IMR-90 (cell line): ENCODE data around the gene AHNAK.

Experiments
- BHLHE40 ChIP-seq: fragments of 150-350 bp; IDR thresholded peaks from 2 replicates; pipeline ENCODE4 v1.6.1; 2016; ENCODE audit warnings: mild to moderate bottlenecking, low read depth, low read length
- FOS ChIP-seq: fragments of 150-350 bp; IDR thresholded peaks from 2 replicates; pipeline ENCODE4 v1.6.1; 2016; ENCODE audit warnings: low read depth, low read length
- MAFK ChIP-seq: IDR thresholded peaks from 2 replicates; pipeline ENCODE4 v1.6.1; 2012; ENCODE audit warnings: low read depth, low read length, improper control_type of control experiment
- MAZ ChIP-seq: IDR thresholded peaks from 2 replicates; pipeline ENCODE4 v1.6.1; 2012; ENCODE audit warnings: low read depth, mild to moderate bottlenecking, low read length, improper control_type of control experiment, moderate library complexity, borderline replicate concordance
- POLR2A ChIP-seq: IDR thresholded peaks from 2 replicates; pipeline ENCODE4 v1.6.1; 2012; ENCODE audit warnings: mild to moderate bottlenecking, low read depth, low read length
- RAD21 ChIP-seq: IDR thresholded peaks from 2 replicates; pipeline ENCODE4 v1.6.1; 2012; ENCODE audit warnings: low read length, improper control_type of control experiment
- RFX5 ChIP-seq: IDR thresholded peaks from 2 replicates; pipeline ENCODE4 v1.8.0; 2012; ENCODE audit warnings: low read depth, mild to moderate bottlenecking, low read length, moderate library complexity
- SMC3 ChIP-seq: fragments of 150-350 bp; IDR thresholded peaks from 2 replicates; pipeline ENCODE4 v1.6.1; 2016; ENCODE audit warnings: low read depth, mild to moderate bottlenecking, antibody characterized with exemption, low read length, moderate library complexity
- TF ChIP-seq, protein P1 (sequence below): conservative IDR thresholded peaks from 2 replicates; pipeline ENCODE4 v1.5.1; 2012; ENCODE audit warnings: mild to moderate bottlenecking, low read depth, low read length, improper control_type of control experiment
- TF ChIP-seq, protein P2 (sequence below): fragments of 150-350 bp; IDR thresholded peaks from 2 replicates; pipeline ENCODE4 v1.6.1; 2016; ENCODE audit warnings: low read depth, mild to moderate bottlenecking, low read length, moderate library complexity, borderline replicate concordance
- TF ChIP-seq, protein P3 (sequence below): fragments of 150-350 bp; IDR thresholded peaks from 2 replicates; pipeline ENCODE4 v1.6.1; 2017; ENCODE audit warnings: mild to moderate bottlenecking, antibody characterized with exemption, low read length, low read depth

DNA sequence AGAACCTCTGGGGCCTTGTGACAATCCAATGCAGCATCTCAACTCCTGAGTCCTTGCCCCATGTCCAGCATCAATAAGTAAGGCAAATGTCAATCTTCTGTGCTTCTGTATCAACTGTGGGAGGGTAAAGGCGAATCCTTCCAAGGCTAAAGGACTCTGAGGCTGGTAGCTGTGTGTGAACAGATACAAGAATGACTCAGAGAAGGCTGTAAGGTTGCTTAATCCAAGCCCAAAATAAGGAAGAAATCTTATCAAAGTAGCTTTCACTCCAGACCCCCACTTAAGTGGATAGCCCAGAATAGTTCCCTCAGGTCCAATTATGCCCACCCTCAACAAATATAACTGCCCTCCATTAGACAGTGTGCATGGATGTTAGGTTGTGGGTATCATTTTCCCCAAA lies 155.9 kb downstream of the AHNAK start:
- TF ChIP-seq, protein P1, sequence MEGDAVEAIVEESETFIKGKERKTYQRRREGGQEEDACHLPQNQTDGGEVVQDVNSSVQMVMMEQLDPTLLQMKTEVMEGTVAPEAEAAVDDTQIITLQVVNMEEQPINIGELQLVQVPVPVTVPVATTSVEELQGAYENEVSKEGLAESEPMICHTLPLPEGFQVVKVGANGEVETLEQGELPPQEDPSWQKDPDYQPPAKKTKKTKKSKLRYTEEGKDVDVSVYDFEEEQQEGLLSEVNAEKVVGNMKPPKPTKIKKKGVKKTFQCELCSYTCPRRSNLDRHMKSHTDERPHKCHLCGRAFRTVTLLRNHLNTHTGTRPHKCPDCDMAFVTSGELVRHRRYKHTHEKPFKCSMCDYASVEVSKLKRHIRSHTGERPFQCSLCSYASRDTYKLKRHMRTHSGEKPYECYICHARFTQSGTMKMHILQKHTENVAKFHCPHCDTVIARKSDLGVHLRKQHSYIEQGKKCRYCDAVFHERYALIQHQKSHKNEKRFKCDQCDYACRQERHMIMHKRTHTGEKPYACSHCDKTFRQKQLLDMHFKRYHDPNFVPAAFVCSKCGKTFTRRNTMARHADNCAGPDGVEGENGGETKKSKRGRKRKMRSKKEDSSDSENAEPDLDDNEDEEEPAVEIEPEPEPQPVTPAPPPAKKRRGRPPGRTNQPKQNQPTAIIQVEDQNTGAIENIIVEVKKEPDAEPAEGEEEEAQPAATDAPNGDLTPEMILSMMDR, result no peak
- TF ChIP-seq SMC3, result no peak
- TF ChIP-seq POLR2A, result no peak
- TF ChIP-seq, protein P2, sequence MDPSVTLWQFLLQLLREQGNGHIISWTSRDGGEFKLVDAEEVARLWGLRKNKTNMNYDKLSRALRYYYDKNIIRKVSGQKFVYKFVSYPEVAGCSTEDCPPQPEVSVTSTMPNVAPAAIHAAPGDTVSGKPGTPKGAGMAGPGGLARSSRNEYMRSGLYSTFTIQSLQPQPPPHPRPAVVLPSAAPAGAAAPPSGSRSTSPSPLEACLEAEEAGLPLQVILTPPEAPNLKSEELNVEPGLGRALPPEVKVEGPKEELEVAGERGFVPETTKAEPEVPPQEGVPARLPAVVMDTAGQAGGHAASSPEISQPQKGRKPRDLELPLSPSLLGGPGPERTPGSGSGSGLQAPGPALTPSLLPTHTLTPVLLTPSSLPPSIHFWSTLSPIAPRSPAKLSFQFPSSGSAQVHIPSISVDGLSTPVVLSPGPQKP, result no peak
- no peak for TF ChIP-seq MAZ
- TF ChIP-seq RAD21, result no peak
- no peak for TF ChIP-seq MAFK
- TF ChIP-seq, protein P3, sequence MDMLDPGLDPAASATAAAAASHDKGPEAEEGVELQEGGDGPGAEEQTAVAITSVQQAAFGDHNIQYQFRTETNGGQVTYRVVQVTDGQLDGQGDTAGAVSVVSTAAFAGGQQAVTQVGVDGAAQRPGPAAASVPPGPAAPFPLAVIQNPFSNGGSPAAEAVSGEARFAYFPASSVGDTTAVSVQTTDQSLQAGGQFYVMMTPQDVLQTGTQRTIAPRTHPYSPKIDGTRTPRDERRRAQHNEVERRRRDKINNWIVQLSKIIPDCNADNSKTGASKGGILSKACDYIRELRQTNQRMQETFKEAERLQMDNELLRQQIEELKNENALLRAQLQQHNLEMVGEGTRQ, result no peak
- TF ChIP-seq RFX5, result no peak
- no peak for TF ChIP-seq FOS
- TF ChIP-seq BHLHE40, result no peak
